M059J (cell line): ENCODE results near the gene RHBDL1. TPM values are rescaled to one million over a fixed set of nuclear protein-coding genes. Genes with fewer than 3 reads are reported as not detected.
"Not testable (repeated sequence)": the region's sequence is repeated elsewhere in the genome, so short reads cannot be mapped to it uniquely, and the experiment has no call there.

ENCODE experiments used
- DNase-seq: peaks from one replicate; pipeline ENCODE4 v3.0.0-alpha.2; 2012; ENCODE audit warnings: low read depth
- total RNA-seq: library from RNA; depleted of rRNA; stranded (reverse); fragments of >200 nt; shearing (Covaris generic); gene quantifications from 2 replicates; pipeline ENCODE4 v1.2.3, GENCODE V29; 2014

The RHBDL1 gene
- total RNA-seq, 1 experiment from 2014 or later = 0.15 TPM

GRCh38 chr16:684961-685696 is 9.7 kb downstream of the RHBDL1 start:
- DNase-seq = no peak

- peak; percentile 49 for DNase-seq
Measured at GRCh38 chr16:685967-686366, 10.5 kb downstream of the RHBDL1 start.

DNA sequence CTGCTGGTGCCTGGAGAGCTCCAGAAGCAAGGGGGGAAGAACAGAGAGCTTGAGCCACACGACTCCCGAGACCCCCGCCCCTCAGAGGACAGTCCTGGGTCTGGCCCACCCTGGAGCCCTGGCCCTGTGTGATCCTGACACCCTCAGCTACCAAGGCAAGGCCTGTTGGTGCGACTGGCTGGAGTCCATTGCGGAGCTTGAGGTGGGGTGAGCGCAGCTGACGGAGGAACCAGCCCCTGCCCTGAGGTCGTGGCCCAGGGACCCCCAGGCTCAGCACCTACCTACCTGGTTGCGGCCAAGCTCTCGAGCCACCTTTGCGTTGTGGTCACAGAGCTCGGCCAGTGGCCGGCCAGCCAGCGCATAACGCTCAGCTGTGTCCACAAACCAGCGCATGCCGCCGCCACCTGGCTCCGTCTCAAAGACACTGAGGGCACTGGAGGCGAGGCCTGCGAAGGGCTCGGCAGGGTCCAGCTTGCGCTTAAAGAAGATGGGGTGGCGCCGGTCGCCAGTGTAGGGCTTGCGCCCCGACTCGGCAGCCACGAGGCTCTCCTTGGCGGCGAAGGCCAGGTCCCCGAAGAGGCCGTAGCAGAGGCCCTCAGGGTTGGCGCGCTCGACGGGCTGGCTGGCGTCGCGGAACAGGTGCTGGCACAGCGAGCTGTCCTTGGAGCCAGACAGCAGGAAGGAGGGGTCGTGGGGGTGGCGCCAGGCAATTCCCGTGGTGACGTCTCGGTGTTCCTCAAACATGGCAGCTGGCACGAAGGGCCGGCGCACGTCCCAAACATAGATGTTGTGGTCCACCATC is 11.2 kb downstream of the RHBDL1 start:
- DNase-seq = no peak

- no peak for DNase-seq
Measured at GRCh38 chr16:687499-687898, 12.0 kb downstream of the RHBDL1 start.

GRCh38 chr16:689175-689897 is 13.9 kb downstream of the RHBDL1 start:
- no peak for DNase-seq

GRCh38 chr16:691242-691641 is 15.8 kb downstream of the RHBDL1 start:
- not testable (repeated sequence) for DNase-seq

DNA sequence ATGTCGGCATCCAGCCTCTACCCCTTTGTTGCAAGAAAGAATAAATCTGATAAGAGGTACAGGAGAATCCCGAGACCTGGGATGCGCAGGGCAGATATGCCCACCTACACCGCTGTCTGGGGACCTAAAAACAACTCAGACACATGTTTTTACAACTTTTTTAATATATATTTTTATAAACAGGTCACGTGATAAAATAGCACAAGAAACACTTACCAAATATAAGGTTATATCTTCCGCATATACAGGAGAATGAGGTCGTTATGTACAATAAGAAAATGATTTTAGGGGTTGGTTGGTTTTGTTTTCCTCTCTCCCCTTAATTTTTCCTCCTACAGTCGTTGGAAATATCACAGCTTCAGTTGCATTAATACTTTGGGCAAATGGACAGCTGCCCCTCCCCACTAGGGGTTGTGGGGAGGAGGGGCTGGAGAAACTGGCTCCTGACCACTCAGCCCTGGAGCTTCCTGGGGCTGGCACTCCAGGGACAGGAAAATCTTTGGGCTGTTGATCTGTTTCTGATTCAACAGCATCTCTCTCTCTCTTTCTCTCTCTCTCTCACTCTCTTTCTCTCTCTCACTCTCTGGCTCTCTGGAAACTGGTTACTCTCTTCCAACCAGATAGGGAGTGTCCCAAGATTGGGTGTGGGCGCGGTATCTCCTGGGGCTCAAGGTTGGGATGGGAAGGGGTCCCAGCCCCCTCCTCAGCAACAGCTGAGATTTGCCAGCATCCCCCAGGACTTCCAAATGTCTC is 17.1 kb downstream of the RHBDL1 start:
- DNase-seq = no peak

GRCh38 chr16:693364-693763 is 17.9 kb downstream of the RHBDL1 start:
- no peak for DNase-seq

DNA sequence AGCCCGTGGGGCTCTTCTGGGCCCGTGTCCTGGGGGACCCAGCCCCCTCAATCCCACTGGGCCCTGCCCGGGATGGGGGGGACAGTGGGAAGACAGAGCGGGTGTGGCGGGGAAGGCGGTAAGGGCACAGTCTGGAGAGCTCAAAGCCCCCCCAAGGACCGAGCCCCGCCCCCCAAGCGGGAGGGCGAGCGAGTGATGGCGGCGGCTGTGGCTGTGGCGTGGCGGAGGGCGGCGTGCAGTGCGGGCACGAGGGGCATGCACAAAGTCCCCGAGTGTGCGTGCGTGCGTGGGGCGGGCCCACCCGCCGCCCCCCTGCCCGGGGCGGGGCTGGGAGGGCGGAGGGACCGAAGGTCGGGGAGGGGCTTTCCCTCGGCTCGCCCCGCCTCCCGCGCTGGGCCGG is 18.3 kb downstream of the RHBDL1 start:
- DNase-seq = no peak

GRCh38 chr16:694187-694862 is 18.9 kb downstream of the RHBDL1 start:
- no peak for DNase-seq

- no peak for DNase-seq
Measured at GRCh38 chr16:694863-695354, 19.4 kb downstream of the RHBDL1 start.

DNA sequence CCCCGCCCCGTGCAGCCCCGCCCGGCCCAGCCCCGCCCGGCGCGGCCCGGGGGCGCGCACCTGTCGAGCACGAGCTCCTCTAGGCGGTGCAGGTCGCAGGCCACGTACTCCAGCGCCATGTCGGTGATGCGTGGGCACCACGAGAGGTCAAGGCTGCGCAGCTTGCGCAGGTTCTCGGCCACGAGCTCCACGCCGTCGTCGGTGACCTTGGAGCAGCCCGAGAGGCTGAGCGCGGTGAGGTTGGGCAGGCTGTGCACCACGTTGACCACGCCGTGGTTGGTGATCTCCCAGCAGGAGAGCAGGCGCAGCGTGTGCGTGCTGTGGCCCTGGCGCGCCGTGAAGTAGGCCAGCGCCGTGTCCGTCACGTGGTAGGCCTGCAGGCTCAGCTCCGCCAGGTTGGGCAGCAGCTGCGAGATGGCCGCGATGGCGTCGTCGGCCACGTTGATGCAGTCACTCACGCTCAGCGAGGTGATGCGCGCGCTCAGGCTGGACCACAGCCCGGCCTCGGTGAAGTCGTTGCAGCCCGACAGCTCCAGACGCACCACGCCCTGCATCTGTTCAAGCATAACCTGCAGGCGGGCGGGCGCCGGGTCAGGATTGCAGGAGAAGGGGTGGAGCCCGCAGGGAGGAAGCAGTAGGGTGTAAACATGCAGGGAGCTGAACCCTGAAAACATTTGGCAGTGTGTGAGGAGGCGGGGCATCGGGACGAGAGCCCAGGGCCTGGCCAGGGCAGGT is 20.1 kb downstream of the RHBDL1 start:
- no peak for DNase-seq

GRCh38 chr16:698911-699671 is 23.6 kb downstream of the RHBDL1 start:
- DNase-seq = no peak

- DNase-seq = no peak
Measured at GRCh38 chr16:700684-701584, 25.5 kb downstream of the RHBDL1 start.

- no peak for DNase-seq
Measured at GRCh38 chr16:702341-702740, 26.9 kb downstream of the RHBDL1 start.

GRCh38 chr16:703406-703805 is 27.9 kb downstream of the RHBDL1 start:
- DNase-seq = no peak

- DNase-seq = no peak
Measured at GRCh38 chr16:704047-704446, 28.6 kb downstream of the RHBDL1 start.

- DNase-seq = no peak
Measured at GRCh38 chr16:704552-705380, 29.3 kb downstream of the RHBDL1 start.
